Mucosa of descending colon (tissue), 3 donors: Measurements from ENCODE around the gene UNC5C. TPM values are rescaled to one million over a fixed set of nuclear protein-coding genes. Genes with fewer than 3 reads are reported as not detected.

Source experiments
- ATAC-seq: fragments of 200-7000 bp; cut with Tn5 transposase; one replicate; pipeline ENCODE4 v1.9.1; 2020; ENCODE audit warnings: mild to moderate bottlenecking, moderate library complexity
- DNase-seq, 3 donors: peaks; one replicate each; pipeline ENCODE4 v3.0.0-alpha.2; 2020
- H3K36me3 ChIP-seq: fragments of 200-600 bp; one replicate; pipeline ENCODE4 v1.8.0; 2021; ENCODE audit warnings: low read depth, mild to moderate bottlenecking
- H3K4me1 ChIP-seq: fragments of 200-600 bp; one replicate; pipeline ENCODE4 v1.8.0; 2021; ENCODE audit warnings: low read depth, mild to moderate bottlenecking
- H3K4me3 ChIP-seq: fragments of 200-600 bp; one replicate; pipeline ENCODE4 v1.8.0; 2021; ENCODE audit warnings: mild to moderate bottlenecking
- H3K9me3 ChIP-seq: fragments of 200-600 bp; one replicate; pipeline ENCODE4 v1.8.0; 2021; ENCODE audit warnings: mild to moderate bottlenecking
- CTCF ChIP-seq: fragments of 200-600 bp; IDR thresholded peaks from one replicate; pipeline ENCODE4 v1.8.0; 2022; ENCODE audit warnings: antibody characterized with exemption, mild to moderate bottlenecking
- intact Hi-C, 2 donors: fragments of 100-400 bp; cut with DNase I in 1 of 2; cut with micrococcal nuclease in 1 of 2; formaldehyde crosslinking; loops; one replicate each; pipeline versions ENCODE4 v1.11.0 to v1.11.1; 2022; cut with DNase I, micrococcal nuclease
- total RNA-seq, 3 donors: library from RNA; stranded (reverse); fragmentation: NEBNext Ultra II Directional in 2 of 3; extraction: Animal tissue kit (Norgen Biotek cat#: 25700) in 2 of 3; gene quantifications; one replicate each; pipeline versions ENCODE4 v1.2.1 to v1.2.4, GENCODE V29; 2021 to 2023
- donor health status: DM: no; HTN: no; CAD: no; lungs with moderate emphysema.
- donor health status: DM: no; HTN: no; CAD: no.
- donor health status: DM: no; HTN: yes; CAD: no.

The UNC5C gene
- total RNA-seq, 3 donors from 2014 or later, result 3.1 to 7.2 (median 4.6) TPM

- DNase-seq, result no peak
- intact Hi-C loops, result no loop called here
- no peaks in the 10 kb centered on the region for H3K36me3 ChIP-seq
- TF ChIP-seq CTCF, result no peak
- no peak overlapping the region for H3K4me3 ChIP-seq
- H3K4me1 ChIP-seq, result no peaks in the 10 kb centered on the region
- no peak for ATAC-seq
- H3K9me3 ChIP-seq, result no peaks in the 10 kb centered on the region
These were observed 131.2 kb downstream of the UNC5C start for GRCh38 chr4:95417531-95417930.

GRCh38 chr4:95415346-95415771 is 133.4 kb downstream of the UNC5C start:
- TF ChIP-seq CTCF, result no peak
- intact Hi-C loops, result no loop called here
- no peaks in the 10 kb centered on the region for H3K4me1 ChIP-seq
- DNase-seq (no peak), ATAC-seq (no peak)
- no peaks in the 10 kb centered on the region for H3K36me3 ChIP-seq
- no peaks in the 10 kb centered on the region for H3K9me3 ChIP-seq
- H3K4me3 ChIP-seq, result no peak overlapping the region

GRCh38 chr4:95411371-95412088 is 137.2 kb downstream of the UNC5C start:
- no peak for ATAC-seq
- no peaks in the 10 kb centered on the region for H3K9me3 ChIP-seq
- intact Hi-C loops, result no loop called here
- DNase-seq, result no peak
- no peaks in the 10 kb centered on the region for H3K4me1 ChIP-seq
- no peak for TF ChIP-seq CTCF
- no peaks in the 10 kb centered on the region for H3K36me3 ChIP-seq
- H3K4me3 ChIP-seq, result no peak overlapping the region

GRCh38 chr4:95410387-95410977 is 138.3 kb downstream of the UNC5C start:
- H3K9me3 ChIP-seq, result no peaks in the 10 kb centered on the region
- intact Hi-C loops, result no loop called here

GRCh38 chr4:95409750-95410149 is 139.0 kb downstream of the UNC5C start:
- Histone ChIP-seq H3K4me3 (no peak overlapping the region), H3K9me3 (no peaks in the 10 kb centered on the region), H3K36me3 (no peaks in the 10 kb centered on the region), H3K4me1 (no peaks in the 10 kb centered on the region)
- intact Hi-C loops, result no loop called here
- DNase-seq, result no peak
- ATAC-seq, result no peak
- TF ChIP-seq CTCF, result no peak

More at GRCh38 chr4:95410387-95410977, 138.3 kb downstream of the UNC5C start:
- ATAC-seq (no peak), DNase-seq (no peak)
- Histone ChIP-seq H3K36me3 (no peaks in the 10 kb centered on the region), H3K4me1 (no peaks in the 10 kb centered on the region), H3K4me3 (no peak overlapping the region)
- no peak for TF ChIP-seq CTCF
